GM20000 (cell line): Measurements from ENCODE around the gene RASA2.

ENCODE experiments used
- DNase-seq: peaks from one replicate; pipeline ENCODE4 v3.0.0; 2012; ENCODE audit warnings: low spot score
- TF ChIP-seq, protein P1 (sequence below): IDR thresholded peaks from 2 replicates; pipeline ENCODE4 v1.5.1; 2012; ENCODE audit warnings: mild to moderate bottlenecking, control low read depth; ENCODE audit errors: extremely low read depth, missing control alignments

The RASA2 gene

DNA sequence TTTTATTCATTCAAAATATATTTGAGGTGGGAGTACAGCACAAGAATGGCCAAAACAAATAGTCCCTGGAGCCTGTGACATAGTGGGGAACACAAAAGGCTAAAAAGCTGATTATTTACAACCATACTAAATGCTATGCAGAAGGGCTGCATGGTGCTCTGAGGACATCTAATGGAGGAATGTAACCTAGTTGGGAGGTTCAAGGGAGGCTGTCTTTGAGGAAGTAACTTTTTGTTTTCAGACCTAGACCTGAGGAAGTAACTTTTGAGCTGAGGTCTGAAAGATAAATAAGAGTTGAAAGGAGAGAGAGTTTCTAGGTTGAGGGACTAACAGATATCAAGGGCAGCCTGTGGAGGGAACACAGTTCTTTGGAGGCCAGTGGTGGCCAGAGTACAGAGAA, 34.8 kb upstream of the RASA2 start:
- peak; percentile 64 for DNase-seq
- TF ChIP-seq, protein P1, sequence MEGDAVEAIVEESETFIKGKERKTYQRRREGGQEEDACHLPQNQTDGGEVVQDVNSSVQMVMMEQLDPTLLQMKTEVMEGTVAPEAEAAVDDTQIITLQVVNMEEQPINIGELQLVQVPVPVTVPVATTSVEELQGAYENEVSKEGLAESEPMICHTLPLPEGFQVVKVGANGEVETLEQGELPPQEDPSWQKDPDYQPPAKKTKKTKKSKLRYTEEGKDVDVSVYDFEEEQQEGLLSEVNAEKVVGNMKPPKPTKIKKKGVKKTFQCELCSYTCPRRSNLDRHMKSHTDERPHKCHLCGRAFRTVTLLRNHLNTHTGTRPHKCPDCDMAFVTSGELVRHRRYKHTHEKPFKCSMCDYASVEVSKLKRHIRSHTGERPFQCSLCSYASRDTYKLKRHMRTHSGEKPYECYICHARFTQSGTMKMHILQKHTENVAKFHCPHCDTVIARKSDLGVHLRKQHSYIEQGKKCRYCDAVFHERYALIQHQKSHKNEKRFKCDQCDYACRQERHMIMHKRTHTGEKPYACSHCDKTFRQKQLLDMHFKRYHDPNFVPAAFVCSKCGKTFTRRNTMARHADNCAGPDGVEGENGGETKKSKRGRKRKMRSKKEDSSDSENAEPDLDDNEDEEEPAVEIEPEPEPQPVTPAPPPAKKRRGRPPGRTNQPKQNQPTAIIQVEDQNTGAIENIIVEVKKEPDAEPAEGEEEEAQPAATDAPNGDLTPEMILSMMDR: peak; percentile 50

DNA sequence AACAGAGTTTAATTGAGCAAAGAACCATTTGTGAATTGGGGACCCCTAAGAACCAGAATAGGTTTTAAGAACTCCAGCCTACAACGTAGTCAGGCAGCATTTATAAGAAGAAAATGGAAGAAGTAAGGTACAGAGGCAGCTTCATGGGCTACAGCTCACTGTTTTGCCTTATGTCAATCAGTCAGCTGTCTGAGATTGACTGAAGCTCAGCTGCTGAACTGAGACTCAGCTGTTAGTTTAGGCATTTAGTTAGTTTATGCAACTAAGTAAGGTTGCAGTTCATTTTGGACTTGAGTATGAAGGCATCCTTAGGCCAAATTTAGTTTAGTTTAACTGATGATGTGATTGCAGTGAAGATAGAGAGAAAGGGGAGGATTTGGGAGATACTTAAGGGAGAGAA, 34.1 kb upstream of the RASA2 start:
- TF ChIP-seq, protein P1: no peak
- no peak for DNase-seq

DNA sequence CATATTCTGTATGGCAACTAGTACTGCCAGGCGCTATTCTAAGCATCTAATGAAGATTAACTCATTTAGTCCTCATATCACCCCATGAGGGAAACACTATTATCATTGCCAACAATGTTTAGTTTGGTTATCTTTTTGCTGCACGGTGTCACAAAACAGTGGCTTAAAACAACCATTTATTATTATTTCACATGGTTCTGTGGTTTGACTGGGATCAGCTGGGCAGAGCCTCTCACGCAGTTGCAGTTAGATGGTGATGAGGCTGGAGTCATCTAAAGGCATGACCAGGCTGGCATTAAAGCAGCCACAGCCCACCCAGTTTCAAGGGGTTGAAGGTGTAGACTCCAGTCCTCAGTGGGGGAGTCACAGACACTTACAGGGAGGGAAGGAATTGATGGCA, 32.8 kb upstream of the RASA2 start:
- TF ChIP-seq, protein P1: no peak
- no peak for DNase-seq

DNA sequence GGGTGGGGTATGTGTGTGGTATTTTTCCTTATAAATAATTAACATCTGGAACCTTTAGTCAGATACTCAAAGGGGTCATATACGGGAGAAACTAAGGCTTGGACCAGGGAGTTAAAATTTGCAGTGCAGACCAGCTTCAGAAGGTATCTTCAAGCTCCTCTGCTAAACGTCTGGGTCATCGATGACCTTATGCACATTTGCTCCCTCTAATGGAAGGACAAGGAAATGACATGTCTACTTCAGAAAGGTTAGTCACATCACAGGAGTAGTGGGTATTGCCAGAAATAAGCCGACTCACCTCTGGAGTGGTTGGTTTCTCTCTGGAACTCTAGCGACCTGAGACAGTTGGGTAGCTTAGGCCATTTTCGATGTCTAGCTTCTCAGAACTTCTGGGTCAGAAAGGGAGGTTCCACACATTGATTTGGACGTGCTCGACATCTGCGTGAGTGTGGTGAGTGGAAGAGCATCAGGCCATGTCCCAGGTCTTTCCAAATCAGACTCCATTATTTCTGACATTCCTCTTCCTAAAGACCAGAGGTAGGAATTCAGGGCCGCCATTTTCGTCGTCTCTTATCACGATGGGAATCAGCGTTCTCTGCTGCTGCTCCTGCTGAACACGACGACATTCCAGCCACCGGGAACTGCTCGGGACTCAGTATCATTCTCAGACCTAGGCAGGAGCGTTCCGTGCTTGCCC, 31.8 kb upstream of the RASA2 start:
- peak; percentile 78 for DNase-seq
- TF ChIP-seq, protein P1: peak; percentile 23

DNA sequence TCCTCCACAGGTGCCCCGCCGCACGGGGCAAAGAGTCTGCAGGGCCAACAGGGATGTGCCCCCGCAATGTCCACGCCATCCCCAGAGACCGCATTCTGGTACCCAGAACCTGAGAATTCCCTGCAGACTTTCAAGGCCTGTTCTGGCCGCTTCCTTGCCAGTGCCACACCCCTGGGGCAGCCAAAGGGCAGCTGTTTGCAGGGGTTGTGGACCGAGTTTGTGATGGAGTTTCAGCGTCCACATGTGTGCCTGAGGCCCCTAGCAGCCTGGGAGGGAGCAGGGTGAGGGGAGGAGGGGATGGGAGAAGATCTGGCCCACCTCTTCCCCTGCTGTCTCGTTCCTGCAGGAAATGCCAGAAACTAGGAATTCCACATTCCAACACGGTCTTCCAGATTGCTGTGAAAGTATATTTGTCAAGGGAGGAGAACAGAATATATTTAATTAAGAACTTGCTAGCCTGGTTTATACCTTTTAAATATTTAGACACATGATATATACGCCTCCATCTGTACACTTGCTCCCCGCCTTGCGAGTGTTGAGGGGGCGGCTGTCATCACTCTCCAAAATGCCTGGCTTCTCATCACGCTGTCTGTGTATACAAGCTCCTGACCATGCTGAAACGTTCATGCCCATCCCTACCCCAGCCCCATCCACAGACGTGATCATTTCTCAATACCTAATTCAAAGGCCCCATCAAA, 31.1 kb upstream of the RASA2 start:
- DNase-seq: no peak
- TF ChIP-seq, protein P1: no peak

DNA sequence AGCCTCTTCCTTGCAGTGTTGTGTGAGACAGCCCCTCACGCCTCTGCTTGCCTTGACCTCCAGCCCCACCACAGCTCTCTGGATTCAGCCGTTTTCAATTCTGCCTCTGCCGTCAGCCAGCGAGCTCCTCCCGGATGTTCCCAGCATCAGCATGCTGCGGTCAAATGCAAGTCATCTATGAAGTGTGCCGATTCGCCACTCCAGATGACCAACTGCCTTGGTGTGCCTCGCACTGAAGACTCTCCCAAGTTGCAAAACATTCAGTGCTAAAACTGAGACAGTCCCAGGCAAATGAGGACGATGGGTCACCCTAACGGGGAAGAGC, 30.6 kb upstream of the RASA2 start:
- TF ChIP-seq, protein P1: no peak
- DNase-seq: no peak

DNA sequence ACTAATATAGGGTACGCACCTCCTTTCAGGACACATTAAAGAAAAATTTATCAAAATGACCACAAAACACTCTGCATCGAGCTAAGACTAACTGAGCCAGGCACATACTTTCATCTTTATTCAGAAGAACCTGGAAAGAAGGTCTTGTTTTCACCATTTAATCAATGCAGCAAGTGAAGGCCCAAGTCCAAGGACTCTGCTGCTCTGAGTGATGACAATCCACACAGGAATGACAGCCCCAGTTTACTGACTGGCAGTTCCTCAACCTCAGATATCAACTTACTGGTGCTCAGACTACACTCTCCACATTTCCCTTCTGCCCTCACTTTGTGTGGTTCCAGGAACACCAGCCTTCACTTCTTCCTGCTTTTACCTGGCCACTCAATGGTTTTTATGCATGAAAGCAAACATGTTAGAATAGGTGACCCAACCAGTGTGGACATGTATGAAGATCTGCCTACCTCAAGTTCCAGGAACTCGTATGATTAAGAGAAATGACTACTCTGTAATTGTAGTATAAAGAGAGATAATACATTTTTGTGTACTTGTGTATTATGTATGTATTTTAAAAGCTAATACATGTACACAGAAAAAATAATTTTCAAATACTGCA, 29.1 kb upstream of the RASA2 start:
- DNase-seq: no peak
- TF ChIP-seq, protein P1: no peak
